HG02678 (cell line): ENCODE data around the gene FXYD2.
"Not testable (repeated sequence)": the region's sequence is repeated elsewhere in the genome, so short reads cannot be mapped to it uniquely, and the experiment has no call there.

Experiments
- ATAC-seq: cut with Tn5 transposase; IDR thresholded peaks from one replicate; pipeline ENCODE4 v1.9.1; 2021; ENCODE audit warnings: mild to moderate bottlenecking, moderate library complexity; ENCODE audit not compliant: unreplicated experiment

FXYD2 gene

GRCh38 chr11:117824571-117825537, at the start of gene FXYD2:
Gene FXYD2, minus strand, starts transcription at chr11:117824744. Its CDS starts 66 bp downstream, at chr11:117824678.
- no peak for ATAC-seq

GRCh38 chr11:117873828-117874125, 49.2 kb upstream of the FXYD2 start:
- no peak for ATAC-seq

- ATAC-seq: no peak
Measured at GRCh38 chr11:117872975-117873827, 48.7 kb upstream of the FXYD2 start.

- no peak for ATAC-seq
Measured at GRCh38 chr11:117872420-117872961, 47.9 kb upstream of the FXYD2 start.

GRCh38 chr11:117871784-117872183, 47.2 kb upstream of the FXYD2 start:
- ATAC-seq: no peak

GRCh38 chr11:117871160-117871559, 46.6 kb upstream of the FXYD2 start:
- no peak for ATAC-seq

GRCh38 chr11:117870103-117870952, 45.8 kb upstream of the FXYD2 start:
- ATAC-seq: no peak

GRCh38 chr11:117869604-117870003, 45.1 kb upstream of the FXYD2 start:
- no peak for ATAC-seq

GRCh38 chr11:117868815-117869561, 44.4 kb upstream of the FXYD2 start:
- ATAC-seq: no peak

GRCh38 chr11:117868088-117868487, 43.5 kb upstream of the FXYD2 start:
- no peak for ATAC-seq

GRCh38 chr11:117866526-117866925, 42.0 kb upstream of the FXYD2 start:
- ATAC-seq: no peak

GRCh38 chr11:117865546-117865945, 41.0 kb upstream of the FXYD2 start:
- not testable (repeated sequence) for ATAC-seq

- no peak for ATAC-seq
Measured at GRCh38 chr11:117863383-117863782, 38.8 kb upstream of the FXYD2 start.

GRCh38 chr11:117862753-117863152, 38.2 kb upstream of the FXYD2 start:
- no peak for ATAC-seq

- no peak for ATAC-seq
Measured at GRCh38 chr11:117862019-117862725, 37.6 kb upstream of the FXYD2 start.

GRCh38 chr11:117861151-117862018, 36.8 kb upstream of the FXYD2 start:
- ATAC-seq: no peak

GRCh38 chr11:117860139-117860538, 35.6 kb upstream of the FXYD2 start:
- no peak for ATAC-seq

GRCh38 chr11:117859488-117860112, 35.1 kb upstream of the FXYD2 start:
- ATAC-seq: no peak
